ENCODE measurements around the gene VOPP1.

VOPP1 gene

DNA sequence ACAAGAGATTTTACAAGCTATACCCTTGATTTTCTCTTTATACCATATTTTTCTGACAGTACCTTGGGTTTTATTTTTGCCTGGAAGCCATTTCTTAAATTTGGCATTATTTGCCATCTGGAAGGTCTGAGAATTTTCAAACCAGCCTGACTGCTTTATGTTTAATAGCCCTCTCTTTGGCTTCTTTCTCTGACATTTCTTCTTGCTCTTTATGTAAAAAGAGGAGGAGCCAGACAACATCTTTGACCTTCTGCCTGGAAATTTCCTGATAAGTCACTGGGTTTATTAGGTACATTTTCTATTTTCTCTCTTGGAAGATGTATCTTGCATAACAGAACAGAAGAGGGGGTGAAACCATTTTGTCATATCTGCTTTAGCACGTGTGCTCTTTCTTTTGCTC is 127.5 kb downstream of the VOPP1 start:
- no peak overlapping the region for H3K27ac Mint-ChIP-seq
- intact Hi-C loops (cut with micrococcal nuclease) = no loop called here
- no peaks in the 10 kb centered on the region for H3K4me1 Mint-ChIP-seq (ENCODE audit: low read depth)
- H3K9me3 Mint-ChIP-seq = peaks cover 28% of the 10 kb centered on the region
- peaks cover 17% of the 10 kb centered on the region for H3K27me3 Mint-ChIP-seq
- peaks cover 4% of the 10 kb centered on the region for H3K36me3 Mint-ChIP-seq (ENCODE audit: low read depth)
- H3K4me3 Mint-ChIP-seq = no peak overlapping the region

DNA sequence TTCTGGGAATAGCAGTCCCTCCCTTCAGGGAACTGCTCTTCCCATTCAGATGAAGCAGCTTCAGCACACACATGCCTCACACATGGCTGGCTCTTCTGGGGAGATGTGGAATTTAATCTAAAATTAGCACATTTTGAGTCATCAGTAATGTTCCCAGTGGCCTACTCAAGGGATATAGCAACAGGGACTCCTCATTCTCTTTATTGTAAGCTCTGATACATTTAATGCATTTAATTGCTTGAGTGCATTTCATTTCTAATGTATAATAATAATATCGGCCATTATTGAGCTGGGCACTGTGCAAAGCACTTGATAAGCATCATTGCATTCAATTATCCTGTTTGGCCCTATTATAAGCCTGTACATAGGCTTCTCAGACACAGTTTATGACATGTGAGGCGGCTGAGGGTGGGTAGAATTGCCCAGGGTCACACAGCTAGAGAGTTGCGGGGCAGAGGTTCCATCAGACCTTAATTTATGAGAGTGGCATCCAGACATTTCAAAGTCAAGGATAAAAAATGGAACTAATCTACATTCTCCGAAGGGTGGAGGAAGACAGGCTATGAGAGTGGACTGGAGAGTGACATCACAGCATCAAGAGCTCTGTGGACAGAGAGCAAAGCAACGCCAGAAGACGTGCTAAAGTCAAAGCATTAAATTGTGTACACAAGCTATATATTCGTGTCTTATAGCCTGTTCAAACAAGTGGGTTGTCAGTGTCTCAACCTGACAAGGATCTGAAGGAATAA is 130.4 kb downstream of the VOPP1 start:
- H3K4me1 Mint-ChIP-seq (ENCODE audit: low read depth) = no peaks in the 10 kb centered on the region
- H3K27ac Mint-ChIP-seq = no peak overlapping the region
- H3K4me3 Mint-ChIP-seq = no peak overlapping the region
- H3K27me3 Mint-ChIP-seq = no peaks in the 10 kb centered on the region
- H3K36me3 Mint-ChIP-seq (ENCODE audit: low read depth) = no peaks in the 10 kb centered on the region
- intact Hi-C loops (cut with micrococcal nuclease) = no loop called here
- peaks cover 24% of the 10 kb centered on the region for H3K9me3 Mint-ChIP-seq

DNA sequence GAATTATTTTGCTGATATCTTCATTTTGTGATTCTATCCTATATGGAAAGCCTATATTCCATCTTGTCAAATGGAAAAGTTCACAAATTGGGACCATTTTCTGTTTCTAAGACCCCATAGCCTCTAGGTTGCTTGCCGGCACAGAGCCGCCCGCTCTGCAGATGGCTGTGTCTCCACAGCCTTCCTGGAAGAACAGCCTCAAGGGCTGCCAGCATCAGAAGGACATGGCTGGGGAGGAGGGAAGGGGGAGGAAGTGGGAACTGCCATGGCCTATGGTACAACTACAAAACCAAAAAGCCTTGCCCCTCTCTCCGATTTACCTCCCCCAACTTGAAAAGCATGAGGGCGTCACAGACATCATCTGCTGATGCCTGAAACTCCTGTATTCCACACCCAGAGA is 131.3 kb downstream of the VOPP1 start:
- no peaks in the 10 kb centered on the region for H3K36me3 Mint-ChIP-seq (ENCODE audit: low read depth)
- H3K4me3 Mint-ChIP-seq = no peak overlapping the region
- intact Hi-C loops (cut with micrococcal nuclease) = no loop called here
- H3K27me3 Mint-ChIP-seq = no peaks in the 10 kb centered on the region
- no peak overlapping the region for H3K27ac Mint-ChIP-seq
- H3K9me3 Mint-ChIP-seq = peaks cover 14% of the 10 kb centered on the region
- no peaks in the 10 kb centered on the region for H3K4me1 Mint-ChIP-seq (ENCODE audit: low read depth)

- no peaks in the 10 kb centered on the region for H3K27me3 Mint-ChIP-seq
- H3K9me3 Mint-ChIP-seq = peaks cover 6% of the 10 kb centered on the region
- H3K4me1 Mint-ChIP-seq (ENCODE audit: low read depth) = no peaks in the 10 kb centered on the region
- no peak overlapping the region for H3K4me3 Mint-ChIP-seq
- no peak overlapping the region for H3K27ac Mint-ChIP-seq
- intact Hi-C loops (cut with micrococcal nuclease) = no loop called here
- H3K36me3 Mint-ChIP-seq (ENCODE audit: low read depth) = no peaks in the 10 kb centered on the region
Measured at GRCh38 chr7:55440040-55440690, 132.1 kb downstream of the VOPP1 start.

- intact Hi-C loops (cut with micrococcal nuclease) = loop anchor here (10.0 kb wide), 1 partner anchor 155 kb away; no protein-coding TSS in a partner anchor
- Mint-ChIP-seq H3K4me3 (no peak overlapping the region), H3K36me3 (ENCODE audit: low read depth) (no peaks in the 10 kb centered on the region), H3K27me3 (no peaks in the 10 kb centered on the region), H3K4me1 (ENCODE audit: low read depth) (no peaks in the 10 kb centered on the region), H3K27ac (no peak overlapping the region), H3K9me3 (peaks cover under 1% of the 10 kb centered on the region)
Measured at GRCh38 chr7:55439627-55440026, 132.7 kb downstream of the VOPP1 start.

GRCh38 chr7:55438757-55439525 is 133.4 kb downstream of the VOPP1 start:
- H3K36me3 Mint-ChIP-seq (ENCODE audit: low read depth) = no peaks in the 10 kb centered on the region
- no peak overlapping the region for H3K27ac Mint-ChIP-seq
- H3K4me1 Mint-ChIP-seq (ENCODE audit: low read depth) = no peaks in the 10 kb centered on the region
- H3K27me3 Mint-ChIP-seq = no peaks in the 10 kb centered on the region
- intact Hi-C loops (cut with micrococcal nuclease) = loop anchor here (10.0 kb wide), 1 partner anchor 156 kb away; no protein-coding TSS in a partner anchor
- H3K4me3 Mint-ChIP-seq = no peak overlapping the region
- no peaks in the 10 kb centered on the region for H3K9me3 Mint-ChIP-seq

GRCh38 chr7:55438085-55438756 is 134.1 kb downstream of the VOPP1 start:
- intact Hi-C loops (cut with micrococcal nuclease) = loop anchor here (10.0 kb wide), 1 partner anchor 157 kb away; no protein-coding TSS in a partner anchor
- Mint-ChIP-seq H3K36me3 (ENCODE audit: low read depth) (no peaks in the 10 kb centered on the region), H3K9me3 (no peaks in the 10 kb centered on the region), H3K4me1 (ENCODE audit: low read depth) (no peaks in the 10 kb centered on the region), H3K4me3 (no peak overlapping the region), H3K27ac (no peak overlapping the region), H3K27me3 (no peaks in the 10 kb centered on the region)

- Mint-ChIP-seq H3K36me3 (ENCODE audit: low read depth) (no peaks in the 10 kb centered on the region), H3K27me3 (no peaks in the 10 kb centered on the region), H3K27ac (no peak overlapping the region), H3K4me3 (no peak overlapping the region), H3K4me1 (ENCODE audit: low read depth) (no peaks in the 10 kb centered on the region), H3K9me3 (no peaks in the 10 kb centered on the region)
- intact Hi-C loops (cut with micrococcal nuclease) = loop anchor here (10.0 kb wide), 1 partner anchor 157 kb away; no protein-coding TSS in a partner anchor
Measured at GRCh38 chr7:55437375-55437774, 134.9 kb downstream of the VOPP1 start.

DNA sequence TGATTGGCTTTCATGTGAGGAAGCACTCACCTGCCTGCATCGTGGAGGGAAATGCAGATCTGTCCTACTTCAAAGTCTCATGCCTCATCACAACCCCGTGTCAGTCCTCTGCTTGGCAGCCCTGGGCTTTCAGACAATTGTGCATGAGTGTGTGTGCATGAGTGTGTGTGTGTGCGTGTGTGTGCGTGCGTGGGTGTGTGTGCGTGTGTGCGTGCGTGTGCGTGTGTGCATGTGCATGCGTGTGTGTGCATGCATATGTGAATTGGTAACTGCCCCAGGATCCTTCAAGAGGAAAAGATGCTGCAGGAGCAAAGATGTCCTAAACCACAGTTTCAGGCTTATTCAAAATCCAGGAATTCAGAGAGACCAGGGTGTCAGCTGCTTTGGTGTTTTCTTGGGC is 135.8 kb downstream of the VOPP1 start:
- no peak overlapping the region for H3K27ac Mint-ChIP-seq
- peaks cover 4% of the 10 kb centered on the region for H3K36me3 Mint-ChIP-seq (ENCODE audit: low read depth)
- no peak overlapping the region for H3K4me3 Mint-ChIP-seq
- no peaks in the 10 kb centered on the region for H3K27me3 Mint-ChIP-seq
- intact Hi-C loops (cut with micrococcal nuclease) = loop anchor here (10.0 kb wide), 1 partner anchor 158 kb away; no protein-coding TSS in a partner anchor
- no peaks in the 10 kb centered on the region for H3K9me3 Mint-ChIP-seq
- no peaks in the 10 kb centered on the region for H3K4me1 Mint-ChIP-seq (ENCODE audit: low read depth)

DNA sequence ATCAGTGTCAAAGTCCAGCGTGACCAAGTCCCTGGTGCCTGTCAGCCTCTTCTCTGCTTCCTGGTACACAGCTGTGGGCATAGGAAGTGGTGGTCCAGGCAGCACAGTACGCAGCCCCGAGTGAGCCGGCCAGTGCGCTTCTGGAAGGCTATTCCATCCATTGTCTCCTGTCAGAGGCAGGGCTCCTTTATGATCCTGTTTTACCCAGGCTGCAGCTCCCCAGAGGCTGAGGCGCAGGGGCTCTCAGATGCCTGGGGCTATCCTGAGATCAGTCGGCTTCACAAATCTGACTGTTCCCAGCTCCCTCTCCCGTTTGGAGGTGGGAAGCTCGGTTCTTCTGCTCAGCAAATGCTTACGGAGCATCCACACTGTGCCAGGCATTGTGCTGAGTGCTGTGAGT is 136.8 kb downstream of the VOPP1 start:
- Mint-ChIP-seq H3K36me3 (ENCODE audit: low read depth) (peaks cover 7% of the 10 kb centered on the region), H3K9me3 (no peaks in the 10 kb centered on the region), H3K27ac (no peak overlapping the region), H3K27me3 (no peaks in the 10 kb centered on the region), H3K4me3 (no peak overlapping the region), H3K4me1 (ENCODE audit: low read depth) (no peaks in the 10 kb centered on the region)
- intact Hi-C loops (cut with micrococcal nuclease) = loop anchor here (10.0 kb wide), 1 partner anchor 159 kb away; no protein-coding TSS in a partner anchor

GRCh38 chr7:55432939-55433784 is 139.1 kb downstream of the VOPP1 start:
- H3K27me3 Mint-ChIP-seq = no peaks in the 10 kb centered on the region
- H3K36me3 Mint-ChIP-seq (ENCODE audit: low read depth) = peaks cover 7% of the 10 kb centered on the region
- no peaks in the 10 kb centered on the region for H3K9me3 Mint-ChIP-seq
- H3K4me3 Mint-ChIP-seq = no peak overlapping the region
- H3K4me1 Mint-ChIP-seq (ENCODE audit: low read depth) = no peaks in the 10 kb centered on the region
- H3K27ac Mint-ChIP-seq = no peak overlapping the region
- intact Hi-C loops (cut with micrococcal nuclease) = loop anchor here (10.0 kb wide), 1 partner anchor 162 kb away; no protein-coding TSS in a partner anchor

DNA sequence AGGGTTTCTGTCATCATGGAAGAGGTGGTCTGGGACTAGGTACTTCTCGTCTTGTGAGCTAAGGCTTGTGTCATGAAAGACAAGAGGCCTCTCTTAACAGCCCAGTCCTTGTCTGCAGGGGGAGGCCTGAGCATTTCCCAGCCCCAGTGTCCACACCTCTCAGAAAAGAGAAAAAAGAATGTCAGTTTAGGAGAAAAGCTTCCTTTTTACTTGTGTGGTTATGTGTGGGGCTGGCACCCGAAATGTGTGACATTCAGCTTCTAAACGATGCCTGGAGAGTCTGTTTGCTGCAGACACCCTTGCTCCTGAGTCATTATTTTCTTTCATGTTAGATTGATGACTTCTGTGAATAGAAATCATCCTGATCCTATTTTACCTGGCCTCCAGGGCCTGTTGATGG is 139.8 kb downstream of the VOPP1 start:
- intact Hi-C loops (cut with micrococcal nuclease) = loop anchor here (10.0 kb wide), 1 partner anchor 162 kb away; no protein-coding TSS in a partner anchor
- H3K27ac Mint-ChIP-seq = no peak overlapping the region
- H3K4me3 Mint-ChIP-seq = no peak overlapping the region
- H3K36me3 Mint-ChIP-seq (ENCODE audit: low read depth) = peaks cover 13% of the 10 kb centered on the region
- H3K4me1 Mint-ChIP-seq (ENCODE audit: low read depth) = no peaks in the 10 kb centered on the region
- H3K9me3 Mint-ChIP-seq = no peaks in the 10 kb centered on the region
- H3K27me3 Mint-ChIP-seq = no peaks in the 10 kb centered on the region

- Mint-ChIP-seq H3K27ac (no peak overlapping the region), H3K9me3 (no peaks in the 10 kb centered on the region), H3K4me3 (no peak overlapping the region), H3K4me1 (ENCODE audit: low read depth) (no peaks in the 10 kb centered on the region), H3K36me3 (ENCODE audit: low read depth) (peaks cover 16% of the 10 kb centered on the region), H3K27me3 (no peaks in the 10 kb centered on the region)
- intact Hi-C loops (cut with micrococcal nuclease) = loop anchor here (10.0 kb wide), 1 partner anchor 163 kb away; no protein-coding TSS in a partner anchor
Measured at GRCh38 chr7:55431898-55432297, 140.4 kb downstream of the VOPP1 start.
